Fibroblast of skin of abdomen (primary cell): ENCODE data around the gene CASP7.

Source experiments
- DNase-seq: peaks from one replicate; pipeline ENCODE4 v3.0.0-alpha.2; 2013

Gene CASP7

DNA sequence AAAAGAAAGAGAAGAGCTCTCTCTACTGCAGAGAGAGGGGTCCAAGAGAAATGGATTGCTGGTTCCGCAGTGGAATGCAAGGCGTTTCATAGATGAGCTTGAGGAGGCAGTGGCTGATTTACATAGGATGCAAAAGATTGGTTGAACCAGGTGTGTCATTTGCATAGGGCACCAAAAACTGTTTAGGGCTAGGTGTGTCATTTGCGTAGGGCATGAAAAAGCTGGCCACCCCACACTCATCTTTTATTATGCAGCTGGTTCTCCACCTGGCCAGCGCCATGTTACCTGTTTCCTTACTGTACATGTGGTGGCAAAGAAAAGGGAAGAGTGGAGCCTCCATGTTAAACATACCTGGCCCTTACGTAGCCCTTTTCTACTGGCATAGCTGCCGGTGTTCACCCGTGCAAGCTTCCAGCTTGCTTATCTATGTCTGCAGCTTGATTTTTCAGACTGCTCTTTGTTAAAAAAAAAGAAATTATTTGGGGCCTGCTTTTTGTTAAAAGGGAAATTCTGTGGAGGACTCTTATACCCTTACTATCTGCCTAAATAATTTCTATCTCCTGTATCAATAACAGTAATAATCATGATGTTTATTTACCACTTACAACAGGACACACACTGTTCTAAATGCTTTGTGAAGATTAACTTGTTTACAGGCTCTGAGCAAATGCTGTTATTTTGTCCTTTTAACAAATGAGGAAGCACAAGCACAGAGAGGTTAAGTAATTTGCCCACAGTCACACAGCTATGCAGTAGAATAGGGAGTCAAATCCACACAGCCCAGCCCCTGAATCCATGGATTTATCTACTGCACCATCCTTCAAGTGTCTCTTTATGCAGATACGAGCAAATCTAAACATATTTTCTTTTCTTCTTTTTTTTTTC, 33.3 kb downstream of the CASP7 start:
- no peak for DNase-seq

DNA sequence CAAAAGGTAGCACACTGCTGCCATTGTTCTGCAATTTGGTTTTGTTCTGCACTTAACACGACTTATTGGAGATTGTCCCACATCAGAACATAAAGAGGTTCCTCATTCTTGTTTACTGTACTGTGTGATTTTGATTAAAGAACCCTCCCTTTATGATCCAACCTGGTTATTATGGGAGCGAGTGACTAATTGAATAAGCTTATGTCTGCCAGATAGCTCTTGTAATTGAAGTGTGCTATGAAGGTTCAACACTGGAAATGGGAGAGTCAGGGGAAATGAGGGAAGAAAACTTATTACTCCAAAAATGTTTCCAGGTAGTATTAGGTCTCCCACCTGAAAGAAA, 33.9 kb downstream of the CASP7 start:
- no peak for DNase-seq

DNA sequence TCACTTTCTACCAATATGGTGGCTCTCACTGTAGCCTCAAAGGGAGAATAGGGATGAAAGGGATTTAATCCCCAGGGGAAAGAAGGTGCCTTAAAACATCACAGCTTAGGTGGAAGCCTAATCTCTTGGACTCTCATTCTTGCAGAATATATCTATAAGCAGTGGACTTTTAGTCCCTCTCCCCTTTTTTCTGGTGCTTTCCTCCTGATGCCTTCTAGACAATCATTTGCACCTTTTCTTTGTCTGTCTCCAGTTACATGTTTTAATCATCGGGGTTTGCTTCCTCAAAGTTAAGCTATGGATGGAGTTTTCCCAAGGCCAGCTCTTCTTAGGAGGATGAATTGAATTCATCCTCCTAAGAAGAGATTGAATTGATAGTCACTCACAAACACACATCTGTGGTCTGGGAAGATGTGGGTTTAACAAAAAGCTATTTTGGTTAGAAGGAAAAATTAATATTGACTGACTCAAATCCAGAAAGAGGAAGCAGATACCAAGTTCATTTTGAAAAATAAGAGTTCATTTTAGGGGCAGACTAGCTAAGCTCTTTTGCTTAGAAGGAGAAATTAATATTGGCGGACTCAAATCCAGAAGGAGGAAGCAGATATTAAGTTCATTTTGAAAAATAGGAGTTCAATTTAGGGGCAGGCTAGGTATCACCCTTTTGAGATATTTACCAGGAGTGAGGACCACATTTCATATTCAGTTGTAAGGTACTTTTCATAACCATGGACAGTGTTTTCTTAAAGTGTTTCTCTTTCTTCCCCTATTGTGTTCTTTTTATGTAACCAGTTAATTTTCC, 36.6 kb downstream of the CASP7 start:
- DNase-seq, result no peak

DNA sequence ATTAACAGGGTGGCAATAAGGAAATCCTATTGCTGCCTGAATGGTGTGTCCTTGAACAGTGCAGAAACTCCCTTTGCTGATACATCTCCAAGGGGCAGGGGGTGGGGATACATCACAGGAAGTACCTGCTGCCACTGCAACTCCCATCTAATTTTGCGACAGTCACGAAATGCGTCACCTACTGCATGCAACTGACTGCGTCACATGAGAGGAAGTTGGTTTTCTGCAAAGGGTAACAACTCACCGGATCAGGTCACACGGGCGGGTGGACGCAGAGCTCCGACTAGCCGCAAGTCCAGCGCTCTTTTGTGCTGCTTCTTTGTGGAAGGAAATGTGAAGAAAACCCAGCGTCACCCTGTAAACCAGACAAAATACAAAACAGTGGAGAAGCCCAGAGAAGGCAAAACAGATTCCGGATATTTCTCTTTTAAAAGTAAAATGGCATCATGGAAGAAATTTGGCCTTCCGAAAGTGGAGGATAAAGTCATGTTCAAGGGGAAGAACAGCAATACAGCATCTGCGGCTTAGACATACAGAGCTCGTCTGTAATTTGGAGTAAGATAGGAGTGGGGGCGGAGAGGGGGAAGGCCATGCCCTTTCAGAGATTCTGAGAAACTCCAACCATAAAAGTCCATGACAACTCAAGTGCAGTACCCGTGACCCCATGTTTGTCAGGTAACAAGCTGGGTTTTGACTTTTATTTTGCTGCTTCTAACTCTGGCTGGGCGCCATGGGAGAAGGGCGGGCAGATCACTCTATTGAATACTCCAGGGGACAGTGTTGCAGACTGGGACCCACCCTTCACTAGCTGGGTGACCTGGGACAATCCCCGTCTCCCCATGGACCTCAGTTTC, 39.5 kb downstream of the CASP7 start:
- DNase-seq, result no peak

DNA sequence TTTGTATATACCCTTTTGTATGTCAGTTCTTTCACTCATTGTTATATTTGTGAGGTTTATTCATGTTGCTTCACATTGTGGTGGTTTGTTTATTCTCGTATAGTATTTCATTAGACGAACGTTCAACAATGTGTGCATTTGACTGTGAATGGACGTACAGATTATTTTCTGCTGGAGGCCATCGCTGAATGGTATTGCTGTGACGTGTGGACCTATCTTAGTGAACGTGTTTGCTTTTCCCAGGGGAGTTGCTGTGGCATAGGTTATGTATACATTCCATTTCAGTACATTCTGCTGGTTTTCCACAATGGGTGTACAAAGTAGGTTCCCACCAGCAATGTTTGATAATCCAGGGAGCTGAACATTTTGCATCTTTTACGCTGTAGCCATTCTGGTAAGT, 40.7 kb downstream of the CASP7 start:
- no peak for DNase-seq

DNA sequence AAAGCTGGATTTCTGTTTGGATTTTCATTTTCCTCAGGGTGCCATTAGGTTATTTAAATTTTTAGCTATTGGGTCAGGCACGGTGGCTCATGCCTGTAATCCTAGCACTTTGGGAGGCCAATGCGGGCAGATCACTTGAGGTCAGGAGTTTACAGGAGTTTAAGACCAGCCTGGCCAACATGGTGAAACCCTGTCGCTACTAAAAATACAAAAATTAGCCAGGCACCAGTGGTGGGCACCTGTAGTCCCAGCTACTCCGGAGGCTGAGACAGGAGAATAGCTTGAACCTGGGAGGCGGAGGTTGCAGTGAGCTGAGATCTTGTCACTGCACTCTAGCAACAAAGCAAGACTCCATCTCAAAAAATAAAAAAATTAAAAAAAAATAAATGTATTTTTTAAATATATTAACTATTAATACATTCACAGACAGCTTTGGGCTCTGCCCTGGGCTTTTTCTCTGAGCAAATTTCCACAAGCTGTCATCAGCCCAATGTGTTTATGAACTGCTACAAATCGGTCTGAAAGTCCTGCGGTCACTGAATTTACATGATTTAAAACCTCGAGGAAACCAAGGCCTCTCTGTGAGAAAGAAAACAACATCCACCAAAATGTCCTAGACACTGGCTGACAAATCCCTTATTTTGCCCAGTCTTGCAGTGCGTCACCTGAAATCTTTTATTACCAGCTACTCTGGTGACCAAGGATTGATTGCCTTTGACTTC, 52.6 kb downstream of the CASP7 start:
- no peak for DNase-seq

DNA sequence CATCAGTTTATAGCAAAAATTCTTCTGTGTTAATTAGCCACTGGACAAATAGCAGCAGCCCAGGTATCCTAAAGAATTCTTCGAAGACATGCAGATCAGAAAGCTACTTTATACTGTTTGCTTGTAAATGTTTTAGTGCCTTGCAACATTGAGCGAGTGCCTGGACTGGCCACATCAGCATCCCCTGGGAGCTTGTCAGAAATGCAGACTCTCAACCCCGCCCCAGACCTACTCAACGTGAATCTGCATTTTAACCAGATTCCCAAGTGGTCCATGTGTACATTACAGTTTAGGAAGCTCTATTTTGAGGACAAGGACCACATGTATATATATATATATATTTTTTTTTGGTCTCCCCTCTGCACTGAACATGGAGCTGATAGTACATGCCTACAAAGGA, 53.3 kb downstream of the CASP7 start:
- no peak for DNase-seq

DNA sequence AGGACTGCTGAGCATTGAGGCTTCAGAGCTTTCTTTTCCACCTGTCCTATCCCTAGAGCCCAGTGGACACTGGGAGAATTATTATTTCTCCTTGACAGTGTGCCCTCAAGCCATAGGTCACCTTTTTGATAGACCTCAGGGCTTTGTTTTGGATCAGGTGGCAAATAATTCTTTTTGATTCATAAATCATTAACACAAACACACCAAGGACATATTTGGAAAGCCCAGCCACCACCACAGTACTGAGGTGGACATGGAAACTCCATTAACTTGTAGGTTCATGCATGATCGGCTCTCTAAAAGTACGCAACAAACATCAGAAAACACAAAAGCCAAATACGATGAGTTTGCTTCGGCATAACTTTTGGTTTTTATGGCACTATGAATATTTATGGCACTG, 53.9 kb downstream of the CASP7 start:
- DNase-seq, result no peak

DNA sequence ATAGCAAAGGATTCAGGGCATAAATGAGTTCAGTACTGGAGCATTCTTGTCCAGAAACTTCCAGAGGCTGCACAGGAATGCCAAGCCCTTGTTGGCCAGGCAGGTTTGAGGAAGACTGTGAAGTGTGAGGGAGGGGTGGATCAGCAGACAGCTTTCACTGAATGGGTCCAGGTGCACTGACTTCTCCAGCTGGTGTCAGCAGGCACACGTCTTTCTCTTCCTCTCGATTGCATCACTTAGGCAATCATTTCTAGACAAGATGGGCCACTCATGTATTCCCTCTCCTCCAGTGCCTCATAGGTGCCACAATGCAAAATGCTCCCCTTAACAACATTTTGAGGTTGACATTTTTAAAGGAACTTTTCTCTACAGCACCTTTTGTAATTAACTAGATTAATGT, 56.2 kb downstream of the CASP7 start:
- DNase-seq, result peak; percentile 2

DNA sequence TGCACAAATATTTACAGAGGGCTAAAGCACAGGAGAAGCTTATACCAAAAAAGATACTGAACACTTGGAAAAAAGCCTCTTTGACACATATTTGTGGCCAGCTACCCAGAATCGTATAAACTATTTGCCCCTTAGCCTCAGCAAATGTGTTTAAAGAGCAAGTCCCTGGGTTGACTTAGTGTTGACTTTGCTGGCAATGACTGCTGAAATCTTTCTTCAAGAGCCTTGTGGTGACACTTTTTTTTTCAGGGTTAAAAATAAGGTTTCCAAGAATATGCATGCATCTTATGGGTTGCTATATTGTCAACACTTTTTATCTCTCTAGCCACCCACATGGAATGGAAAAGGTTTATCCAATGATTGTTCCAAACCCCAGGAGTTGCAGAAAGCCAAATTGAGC, 56.9 kb downstream of the CASP7 start:
- DNase-seq, result peak; percentile 18

DNA sequence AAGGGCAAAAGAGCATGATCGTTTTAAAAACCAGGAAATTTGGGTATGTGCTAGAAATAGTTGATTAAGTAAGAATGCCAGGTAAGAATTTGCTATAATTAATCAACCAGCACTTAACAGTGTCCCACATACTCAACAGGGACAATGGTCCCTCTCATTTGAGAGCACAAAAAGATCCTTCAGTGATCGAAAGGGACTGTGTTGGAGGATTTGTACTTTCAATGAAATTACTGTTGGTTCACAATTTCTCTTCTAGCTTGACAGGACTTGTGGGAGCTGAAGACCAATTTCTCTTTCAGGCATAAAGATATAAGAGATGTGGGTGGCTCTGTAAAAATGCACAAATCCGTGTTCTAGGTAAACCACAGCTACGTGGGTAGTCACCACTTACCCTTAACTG, 59.3 kb downstream of the CASP7 start:
- DNase-seq, result no peak

DNA sequence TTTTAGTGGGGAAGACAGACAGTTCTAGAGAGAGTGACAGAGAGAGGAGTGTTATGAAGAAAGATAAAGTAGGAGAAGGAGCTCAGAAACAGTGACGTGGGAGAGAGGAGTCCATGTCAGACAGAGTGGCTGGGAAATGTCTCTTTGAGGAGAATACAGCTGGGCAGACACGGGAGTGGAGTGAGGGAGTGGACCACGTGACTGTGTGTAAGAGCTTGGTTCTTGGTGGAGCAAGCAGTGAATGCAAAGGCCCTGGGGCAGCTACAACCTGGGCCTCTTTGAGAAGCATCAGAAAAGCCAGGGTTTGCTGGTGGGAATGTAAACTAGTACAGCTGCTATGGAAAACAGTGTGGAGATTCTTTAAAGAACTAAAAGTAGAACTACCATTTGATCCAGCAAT, 59.9 kb downstream of the CASP7 start:
- no peak for DNase-seq

DNA sequence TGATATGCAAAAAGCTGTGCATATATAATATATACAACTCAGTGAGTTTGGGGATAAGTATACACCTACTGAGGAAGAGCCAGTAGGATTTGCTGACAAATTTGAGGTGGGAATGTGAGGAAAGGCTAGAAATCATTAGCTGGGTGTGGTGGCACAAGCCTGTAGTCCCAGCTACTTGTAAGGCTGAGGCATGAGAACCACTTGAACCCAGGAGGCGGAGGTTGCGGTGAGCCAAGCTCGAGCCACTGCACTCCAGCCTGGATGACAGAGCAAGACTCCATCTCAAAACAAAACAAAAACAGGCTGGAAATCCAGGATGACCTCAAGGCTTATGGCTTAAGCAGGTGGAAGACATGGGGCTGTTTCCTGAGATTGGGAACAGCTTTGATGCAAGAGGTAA, 61.1 kb downstream of the CASP7 start:
- DNase-seq, result no peak

DNA sequence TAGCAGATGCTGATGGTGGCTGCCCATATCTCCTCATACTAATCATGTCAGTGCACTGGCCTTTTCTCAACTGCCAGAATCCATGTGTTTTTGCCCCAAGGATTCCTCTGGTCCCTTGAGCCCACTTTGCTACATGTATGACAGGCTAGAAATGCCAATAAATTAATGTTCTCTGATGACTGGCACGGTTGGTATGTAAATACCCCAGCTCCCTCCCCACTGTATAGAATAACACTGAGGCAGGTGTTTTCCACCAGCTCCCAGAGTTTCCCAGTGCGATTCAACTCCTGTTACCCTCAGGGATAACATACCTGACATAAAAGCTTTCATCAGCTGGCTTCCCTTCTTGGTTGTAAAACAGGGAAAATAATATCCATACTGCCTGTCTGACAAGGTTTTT, 62.8 kb downstream of the CASP7 start:
- DNase-seq, result no peak

DNA sequence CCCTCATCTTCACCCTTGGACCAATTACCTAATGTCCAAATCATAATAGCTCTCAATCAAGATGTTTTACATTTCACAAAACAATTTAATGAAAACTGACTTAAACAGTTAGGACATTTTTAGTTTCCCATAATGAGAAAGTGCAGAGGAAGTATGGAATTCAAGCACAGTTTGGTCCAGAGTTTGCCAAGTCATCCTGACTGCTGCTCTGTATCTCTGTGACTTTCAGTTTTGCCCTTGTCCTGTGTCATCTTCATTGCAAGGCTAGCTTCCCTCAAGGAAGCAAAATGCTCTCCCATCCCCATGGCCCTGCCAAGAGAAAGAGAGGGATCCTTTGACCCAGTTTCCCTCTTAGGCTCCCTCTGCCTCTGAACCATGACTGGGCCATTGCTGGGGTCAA, 63.9 kb downstream of the CASP7 start:
- no peak for DNase-seq

DNA sequence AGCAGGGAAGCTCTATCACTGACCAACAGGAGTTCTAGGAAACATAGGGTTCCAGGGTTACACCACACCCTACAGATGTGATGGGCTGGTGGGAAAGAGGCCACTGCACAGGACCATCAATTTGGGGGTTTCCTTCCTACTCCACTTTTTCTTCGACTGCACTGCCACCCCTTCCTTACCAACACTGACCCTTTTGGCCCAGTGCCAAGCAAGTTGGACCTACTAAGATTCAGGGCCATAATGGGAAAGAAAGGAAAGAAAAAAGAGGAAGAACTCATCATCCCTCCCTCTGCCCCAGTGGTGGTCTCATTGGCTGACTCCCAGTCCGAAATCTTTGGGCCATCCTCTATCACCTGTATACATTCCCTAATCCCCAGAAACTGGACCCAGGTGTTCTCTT, 65.7 kb downstream of the CASP7 start:
- DNase-seq, result no peak

DNA sequence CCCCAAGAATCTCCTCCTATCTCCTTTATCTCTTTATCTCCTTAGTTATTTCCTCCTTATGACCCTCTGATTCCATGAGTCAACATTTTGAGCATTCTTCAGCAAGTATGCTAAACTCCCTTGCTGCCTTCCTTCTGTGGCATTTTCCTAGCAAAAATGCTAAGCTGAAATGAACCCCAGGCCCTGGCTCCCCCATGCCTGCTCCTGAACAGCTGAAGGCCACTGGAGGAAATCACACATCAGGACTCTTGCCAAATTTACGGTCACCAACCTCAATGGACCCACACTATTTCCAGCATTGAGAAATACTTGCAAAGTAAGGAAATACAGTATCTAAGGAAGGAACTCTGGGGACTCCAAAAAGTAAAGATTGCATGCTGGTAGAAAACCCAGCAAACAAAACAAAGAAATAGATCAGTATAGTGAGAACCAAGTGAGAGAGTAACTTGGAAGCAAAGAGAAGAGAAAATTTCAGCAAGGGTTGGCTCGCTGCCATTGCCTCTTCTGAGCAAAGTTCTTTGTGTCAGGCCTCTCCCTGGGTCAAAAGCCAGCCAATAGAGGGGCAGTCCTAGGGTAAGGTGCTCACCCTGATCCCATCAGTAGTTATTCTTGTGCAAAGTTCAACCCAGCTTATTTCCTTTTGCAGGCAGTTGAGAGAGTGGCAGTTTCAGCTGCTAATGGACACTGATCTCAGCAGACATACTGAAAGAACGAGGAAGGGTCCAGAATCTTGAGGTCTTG, 66.7 kb downstream of the CASP7 start:
- DNase-seq, result peak; percentile 39

DNA sequence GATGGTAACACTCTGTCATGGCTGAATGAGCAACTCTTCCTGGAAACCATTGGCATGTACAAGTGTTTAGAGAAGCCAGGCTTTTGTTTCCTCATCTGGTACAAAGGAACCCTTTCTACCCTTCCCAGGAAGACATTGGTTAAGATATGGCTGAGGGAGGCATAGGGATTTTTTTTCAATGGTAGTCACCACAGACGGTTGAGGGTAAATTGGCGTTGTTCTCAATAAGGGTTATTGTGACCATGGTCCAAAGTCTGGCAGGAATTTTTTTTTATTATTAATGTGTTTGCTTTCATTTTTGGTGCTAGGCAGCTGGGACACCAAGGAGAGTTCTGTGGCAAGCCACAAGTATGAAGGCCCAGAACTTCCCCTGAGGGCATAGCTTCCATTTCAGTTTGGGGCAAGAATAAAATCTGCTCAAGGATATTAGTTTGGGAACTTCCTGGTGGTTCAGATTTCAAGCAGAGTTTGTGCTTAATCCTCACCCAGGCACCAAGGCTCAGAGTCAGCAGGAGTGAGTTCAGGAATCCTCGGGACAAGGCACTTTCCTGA, 71.5 kb downstream of the CASP7 start, which contains the start of gene PLEKHS1:
TSS of gene PLEKHS1 (plus strand) at position 502 of the 552 bp plus-strand sequence. CDS start 3,596 bp downstream, outside the sequence.
- DNase-seq, result no peak

DNA sequence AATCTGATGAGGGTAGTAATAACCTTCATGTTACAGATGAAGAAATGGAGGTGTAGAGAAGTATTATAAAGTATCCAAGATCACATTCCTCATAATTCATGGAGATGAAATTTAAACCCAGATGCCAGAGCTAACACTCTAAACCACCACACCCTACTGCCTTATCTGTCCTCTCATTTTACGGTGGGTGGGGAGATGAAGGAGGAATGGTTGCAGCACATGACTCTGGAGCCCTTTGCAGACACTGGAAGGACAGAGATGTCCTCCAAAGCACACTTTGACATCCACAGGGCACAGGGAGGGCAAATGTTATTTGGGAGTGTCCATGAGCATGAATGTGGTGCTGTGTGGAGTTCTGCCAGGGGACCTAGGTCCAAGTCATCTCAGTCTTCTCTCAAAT, 72.8 kb downstream of the CASP7 start:
- no peak for DNase-seq

DNA sequence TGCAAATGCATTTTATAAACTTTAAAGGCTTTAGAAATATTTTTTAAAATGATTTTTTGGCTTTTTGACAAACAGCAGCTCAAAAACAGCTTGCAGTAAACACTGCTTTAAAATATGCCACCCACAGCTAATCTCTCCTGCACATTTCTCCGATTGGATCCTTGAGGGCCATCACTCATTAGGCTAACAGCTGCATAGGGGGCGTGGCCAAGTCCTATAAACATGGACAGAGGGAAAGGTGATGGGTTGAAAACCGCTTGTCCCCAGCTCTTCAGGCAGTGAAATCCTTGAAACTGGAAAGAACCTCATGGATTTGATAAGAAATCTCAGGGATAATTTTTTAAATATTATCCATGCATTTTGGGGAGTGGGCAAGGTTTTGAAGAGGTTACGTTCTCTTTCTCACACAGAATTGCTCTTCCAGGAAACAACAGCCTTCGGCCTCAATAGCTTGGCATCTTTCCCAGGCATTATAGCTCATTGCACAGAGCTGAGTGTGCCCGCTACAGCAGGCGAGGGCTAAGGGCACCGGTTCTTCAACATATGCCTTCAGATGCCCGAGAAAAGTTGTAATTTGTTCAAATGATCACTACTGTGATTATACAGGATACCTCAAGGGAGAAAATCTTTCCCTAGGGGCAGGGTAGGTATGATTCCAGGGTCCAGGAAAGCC, 73.4 kb downstream of the CASP7 start:
- no peak for DNase-seq

DNA sequence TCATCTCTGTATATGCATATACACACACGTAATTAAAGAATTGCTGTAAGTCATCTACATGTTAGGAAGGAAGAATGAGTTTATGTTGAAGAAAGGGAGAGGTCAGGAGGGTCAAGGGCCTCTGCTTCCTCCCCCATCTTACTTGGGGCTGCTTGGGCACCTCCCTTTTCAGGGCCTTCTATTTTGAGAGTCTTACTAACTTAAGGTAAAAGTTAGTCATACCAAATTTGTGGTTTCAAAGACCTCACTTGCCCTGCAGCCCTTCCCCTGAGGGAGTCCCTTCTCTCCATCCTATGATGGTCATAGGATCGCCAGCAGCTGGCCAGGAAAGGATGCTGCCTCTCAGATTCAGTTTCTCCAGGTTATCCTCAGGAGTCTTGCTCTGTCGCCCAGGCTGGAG, 74.4 kb downstream of the CASP7 start:
- no peak for DNase-seq
